A673 (cell line): ENCODE results near the gene ZSCAN20. TPM values are rescaled to one million over a fixed set of nuclear protein-coding genes. Genes with fewer than 3 reads are reported as not detected.

Experiments
- BruUV-seq: library from RNA; stranded (reverse); fragments of 400-500 nt; replicated peaks from 2 replicates; lab custom pipeline; 2021; lab: Mats Ljungman, UMichigan
- CTCF ChIA-PET: fragments of 300-600 bp; sonication (Branson Sonifier 250); formaldehyde crosslinking; loops from one replicate; lab custom pipeline; 2022; ENCODE audit warnings: antibody characterized with exemption; lab: Charles Lee
- POLR2A ChIA-PET: fragments of 300-600 bp; sonication (Branson Sonifier 250); formaldehyde crosslinking; loops from one replicate; lab custom pipeline; 2022; ENCODE audit warnings: antibody characterized with exemption; ENCODE audit not compliant: low non-redundant PET; lab: Charles Lee
- DNase-seq: peaks from one replicate; pipeline ENCODE4 v3.0.0-alpha.2; 2015; ENCODE audit warnings: low spot score
- H3K27ac ChIP-seq: fragments of 200-600 bp; sonication (generic); 2 replicates; pipeline ENCODE4 v1.5.1; 2016; ENCODE audit warnings: mixed run types, low read depth, mild to moderate bottlenecking, mixed read lengths, antibody characterized with exemption, low read length; ENCODE audit not compliant: poor library complexity, severe bottlenecking
- H3K27me3 ChIP-seq: fragments of 200-600 bp; sonication (generic); replicated peaks from 2 replicates; pipeline ENCODE4 v1.6.1; 2017; ENCODE audit warnings: mixed run types, low read depth, mild to moderate bottlenecking, mixed read lengths, antibody characterized with exemption, low read length; ENCODE audit not compliant: insufficient read depth, poor library complexity
- H3K36me3 ChIP-seq: fragments of 200-600 bp; sonication (generic); 2 replicates; pipeline ENCODE4 v1.6.1; 2016; ENCODE audit warnings: mixed run types, mild to moderate bottlenecking, mixed read lengths, antibody characterized with exemption, low read length; ENCODE audit not compliant: insufficient read depth, poor library complexity, severe bottlenecking
- H3K4me1 ChIP-seq: fragments of 200-600 bp; sonication (generic); 2 replicates; pipeline ENCODE4 v1.6.1; 2017; ENCODE audit warnings: mixed run types, mild to moderate bottlenecking, mixed read lengths, antibody characterized with exemption, low read length; ENCODE audit not compliant: insufficient read depth, poor library complexity, severe bottlenecking
- H3K4me3 ChIP-seq: fragments of 200-600 bp; sonication (generic); 2 replicates; pipeline ENCODE4 v1.5.1; 2016; ENCODE audit warnings: low read depth, mixed run types, mild to moderate bottlenecking, mixed read lengths, low read length; ENCODE audit not compliant: poor library complexity, severe bottlenecking
- H3K9me3 ChIP-seq: fragments of 200-600 bp; sonication (generic); 2 replicates; pipeline ENCODE4 v1.6.1; 2016; ENCODE audit warnings: mixed run types, low read depth, mild to moderate bottlenecking, mixed read lengths, antibody characterized with exemption, low read length; ENCODE audit not compliant: poor library complexity, severe bottlenecking
- EZH2 ChIP-seq: fragments of 200-600 bp; sonication (generic); IDR thresholded peaks from 2 replicates; pipeline ENCODE4 v1.6.1; 2017; ENCODE audit warnings: borderline replicate concordance, low read depth, mild to moderate bottlenecking, mixed read lengths, antibody characterized with exemption, low read length; ENCODE audit not compliant: poor library complexity, severe bottlenecking
- intact Hi-C: fragments of 100-400 bp; cut with micrococcal nuclease; formaldehyde crosslinking; loops from one replicate; pipeline ENCODE4 v1.10.0; 2022; ENCODE audit not compliant: unreplicated experiment
- total RNA-seq: library from RNA; stranded (reverse); gene quantifications from 2 replicates; pipeline ENCODE4 v1.2.3, GENCODE V29; 2021
- TF ChIP-seq, protein P1 (sequence below): fragments of 300-800, 200-600 bp; sonication (generic); conservative IDR thresholded peaks from 2 replicates; pipeline ENCODE4 v1.5.1; 2017; ENCODE audit warnings: low read depth, mild to moderate bottlenecking, antibody characterized with exemption, low read length, moderate library complexity, mixed read lengths

The ZSCAN20 gene
- total RNA-seq, 1 experiment from 2014 or later = 4.5 TPM

DNA sequence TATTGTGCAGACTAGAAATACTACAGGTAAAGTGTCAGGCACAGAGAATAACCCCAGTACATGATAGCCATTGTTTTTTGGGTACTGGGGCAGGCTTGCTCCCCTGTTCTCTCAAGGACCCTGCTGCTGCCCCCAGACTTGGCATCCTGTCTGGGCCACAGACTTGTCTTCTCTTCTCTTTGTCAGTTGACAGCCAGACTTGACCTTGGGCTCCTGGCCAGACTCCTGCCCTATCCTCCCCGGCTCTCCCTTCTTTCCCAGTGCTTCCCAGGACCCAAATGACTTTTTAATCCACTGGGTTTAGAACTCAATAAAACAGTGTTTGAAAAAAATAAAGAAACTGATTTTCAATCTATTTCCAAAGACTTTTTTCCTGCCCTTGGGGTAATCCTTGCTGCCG, 43.2 kb downstream of the ZSCAN20 start:
- POLR2A ChIA-PET = no interaction called here

DNA sequence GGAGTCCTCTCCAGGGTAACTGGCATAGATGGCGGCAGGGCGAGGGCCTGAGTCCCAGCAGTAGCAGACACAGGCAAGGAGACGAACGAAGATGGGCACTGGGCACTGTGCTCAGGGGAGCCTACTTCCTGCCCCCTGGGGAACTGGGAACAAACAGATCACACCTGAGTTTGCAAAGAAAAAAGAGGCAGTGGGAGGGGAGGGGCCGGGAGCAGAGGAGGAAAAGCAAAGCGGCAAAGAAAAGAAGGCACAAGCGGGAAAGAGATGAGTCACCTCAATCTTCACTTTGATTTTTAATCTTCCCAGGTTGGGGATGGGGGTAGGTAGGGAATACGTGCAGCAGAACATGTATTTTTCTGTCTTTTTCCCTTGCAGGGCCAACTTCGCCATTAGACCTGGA, 44.0 kb downstream of the ZSCAN20 start:
- H3K27ac ChIP-seq = no peak overlapping the region
- POLR2A ChIA-PET = no interaction called here
- no peak overlapping the region for H3K4me3 ChIP-seq
- H3K9me3 ChIP-seq = no peaks in the 10 kb centered on the region
- no peaks in the 10 kb centered on the region for H3K36me3 ChIP-seq
- intact Hi-C loops = no loop called here
- CTCF ChIA-PET = no interaction called here
- H3K4me1 ChIP-seq = no peaks in the 10 kb centered on the region
- peaks cover 8% of the 10 kb centered on the region for H3K27me3 ChIP-seq
- BruUV-seq = no TSS peak
- TF ChIP-seq EZH2 = no peak
- TF ChIP-seq, protein P1, sequence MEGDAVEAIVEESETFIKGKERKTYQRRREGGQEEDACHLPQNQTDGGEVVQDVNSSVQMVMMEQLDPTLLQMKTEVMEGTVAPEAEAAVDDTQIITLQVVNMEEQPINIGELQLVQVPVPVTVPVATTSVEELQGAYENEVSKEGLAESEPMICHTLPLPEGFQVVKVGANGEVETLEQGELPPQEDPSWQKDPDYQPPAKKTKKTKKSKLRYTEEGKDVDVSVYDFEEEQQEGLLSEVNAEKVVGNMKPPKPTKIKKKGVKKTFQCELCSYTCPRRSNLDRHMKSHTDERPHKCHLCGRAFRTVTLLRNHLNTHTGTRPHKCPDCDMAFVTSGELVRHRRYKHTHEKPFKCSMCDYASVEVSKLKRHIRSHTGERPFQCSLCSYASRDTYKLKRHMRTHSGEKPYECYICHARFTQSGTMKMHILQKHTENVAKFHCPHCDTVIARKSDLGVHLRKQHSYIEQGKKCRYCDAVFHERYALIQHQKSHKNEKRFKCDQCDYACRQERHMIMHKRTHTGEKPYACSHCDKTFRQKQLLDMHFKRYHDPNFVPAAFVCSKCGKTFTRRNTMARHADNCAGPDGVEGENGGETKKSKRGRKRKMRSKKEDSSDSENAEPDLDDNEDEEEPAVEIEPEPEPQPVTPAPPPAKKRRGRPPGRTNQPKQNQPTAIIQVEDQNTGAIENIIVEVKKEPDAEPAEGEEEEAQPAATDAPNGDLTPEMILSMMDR = no peak
- no peak for DNase-seq

More for the DNA sequence above, 43.2 kb downstream of the ZSCAN20 start:
- Histone ChIP-seq H3K4me1 (no peaks in the 10 kb centered on the region), H3K36me3 (no peaks in the 10 kb centered on the region), H3K27me3 (peaks cover 8% of the 10 kb centered on the region), H3K27ac (no peak overlapping the region), H3K4me3 (no peak overlapping the region), H3K9me3 (no peaks in the 10 kb centered on the region)
- no peak for DNase-seq
- CTCF ChIA-PET = no interaction called here
- BruUV-seq = no TSS peak
- TF ChIP-seq, protein P1 = no peak
- TF ChIP-seq EZH2 = no peak
- intact Hi-C loops = no loop called here

DNA sequence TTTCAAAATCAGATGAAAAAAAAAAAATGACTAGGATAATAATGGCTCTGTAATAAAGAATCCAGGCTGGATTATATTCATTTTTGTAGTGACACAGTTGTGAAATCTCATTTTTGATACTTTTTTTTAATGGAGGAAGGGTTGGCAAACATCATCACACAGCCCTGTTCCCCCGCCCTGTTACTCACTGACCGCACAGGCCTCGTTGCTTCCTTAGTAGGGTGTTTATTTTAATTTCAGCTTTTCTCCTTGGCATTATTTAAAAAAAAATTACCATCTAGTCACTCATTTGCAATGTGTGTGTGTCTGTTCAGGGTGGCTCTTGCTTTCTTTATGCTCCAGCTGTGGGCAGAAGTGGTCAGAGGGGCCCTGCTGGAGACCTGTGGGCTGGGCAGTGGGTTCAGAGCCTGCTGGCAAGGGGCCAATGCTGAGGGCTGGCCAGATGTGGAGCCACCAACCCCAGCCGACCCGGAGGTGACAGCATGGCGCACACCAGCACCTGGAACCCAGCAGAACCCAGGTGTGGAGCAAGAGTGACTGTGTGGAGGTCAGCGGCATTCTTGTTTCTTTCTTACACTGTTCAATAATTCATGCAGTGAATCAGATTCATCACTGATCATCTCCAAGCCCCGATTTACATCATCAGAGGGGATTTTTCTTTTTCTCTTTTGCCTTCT, 44.6 kb downstream of the ZSCAN20 start:
- intact Hi-C loops = no loop called here
- CTCF ChIA-PET = interaction anchor here (0.6 kb wide), 1 partner anchor 16 kb away, joined by 5 read pairs; no protein-coding TSS in a partner anchor

More for the DNA sequence above, 44.6 kb downstream of the ZSCAN20 start:
- POLR2A ChIA-PET = no interaction called here
- no peaks in the 10 kb centered on the region for H3K36me3 ChIP-seq
- no peak for TF ChIP-seq EZH2
- TF ChIP-seq, protein P1 = no peak
- peaks cover 8% of the 10 kb centered on the region for H3K27me3 ChIP-seq
- H3K9me3 ChIP-seq = no peaks in the 10 kb centered on the region
- no peak for DNase-seq
- H3K4me1 ChIP-seq = no peaks in the 10 kb centered on the region
- H3K4me3 ChIP-seq = no peak overlapping the region
- no peak overlapping the region for H3K27ac ChIP-seq
- BruUV-seq = no TSS peak
